Activated CD4-positive, alpha-beta T cell treated with anti-CD3 and anti-CD28 coated beads for 24 hours (primary cell): ENCODE measurements around the gene TFCP2.
"Not testable (repeated sequence)": the region's sequence is repeated elsewhere in the genome, so short reads cannot be mapped to it uniquely, and the experiment has no call there.

Experiments
- DNase-seq, 2 donors: peaks; one replicate each; pipeline ENCODE4 v3.0.0-alpha.2; 2020; ENCODE audit warnings: low read depth in 2 of 2

The TFCP2 gene

GRCh38 chr12:51082561-51083125 is 90.3 kb downstream of the TFCP2 start:
- DNase-seq = no peak

- DNase-seq = no peak
Observed at GRCh38 chr12:51081421-51081820, 91.5 kb downstream of the TFCP2 start.

GRCh38 chr12:51080136-51080535 is 92.8 kb downstream of the TFCP2 start:
- no peak for DNase-seq

- DNase-seq = not testable (repeated sequence)
Observed at GRCh38 chr12:51078866-51079265, 94.1 kb downstream of the TFCP2 start.

GRCh38 chr12:51078346-51078745 is 94.6 kb downstream of the TFCP2 start:
- not testable (repeated sequence) for DNase-seq

GRCh38 chr12:51077930-51078329 is 95.0 kb downstream of the TFCP2 start:
- no peak for DNase-seq

GRCh38 chr12:51076236-51076930 is 96.6 kb downstream of the TFCP2 start:
- peak in 1 of 2 donors; percentile 6 for DNase-seq

GRCh38 chr12:51075390-51075789 is 97.5 kb downstream of the TFCP2 start:
- no peak for DNase-seq

GRCh38 chr12:51071663-51072062 is 101.3 kb downstream of the TFCP2 start:
- DNase-seq = no peak

GRCh38 chr12:51070004-51070403 is 102.9 kb downstream of the TFCP2 start:
- DNase-seq = no peak

GRCh38 chr12:51067771-51068170 is 105.2 kb downstream of the TFCP2 start:
- DNase-seq = no peak

GRCh38 chr12:51067229-51067628 is 105.7 kb downstream of the TFCP2 start:
- no peak for DNase-seq

GRCh38 chr12:51065530-51065929 is 107.4 kb downstream of the TFCP2 start:
- no peak for DNase-seq

GRCh38 chr12:51062631-51063397 is 110.1 kb downstream of the TFCP2 start:
- no peak for DNase-seq

- DNase-seq = no peak
Observed at GRCh38 chr12:51059086-51059485, 113.8 kb downstream of the TFCP2 start.

GRCh38 chr12:51056242-51056641 is 116.7 kb downstream of the TFCP2 start:
- no peak for DNase-seq

GRCh38 chr12:51055060-51055459 is 117.9 kb downstream of the TFCP2 start:
- DNase-seq = no peak

- DNase-seq = no peak
Observed at GRCh38 chr12:51051787-51052186, 121.1 kb downstream of the TFCP2 start.

- DNase-seq = no peak
Observed at GRCh38 chr12:51049525-51049924, 123.4 kb downstream of the TFCP2 start.

GRCh38 chr12:51048661-51049251 is 124.2 kb downstream of the TFCP2 start:
- no peak for DNase-seq

GRCh38 chr12:51047655-51048540 is 125.0 kb downstream of the TFCP2 start, which contains the start of gene LETMD1:
Gene LETMD1 (plus strand): TSS chr12:51048327. CDS start chr12:51048357, 30 bp downstream.
- peak; percentile 81 to 84 for DNase-seq
